Natural killer cell treated with Interleukin-12 subunit alpha and Interleukin-12 subunit beta and Interleukin-15 and Interleukin-18, amount 100 ng/mL, for 72 hours (primary cell): ENCODE results near the gene PML. TPM values are rescaled to one million over a fixed set of nuclear protein-coding genes. Genes with fewer than 3 reads are reported as not detected.

Experiments
- ATAC-seq, 2 donors: fragments of 150-1000 bp; cut with Tn5 transposase in 1 of 2; sonication (Bioruptor Pico), chemical (Tn5 transposase) in 1 of 2; 2 replicates each; pipeline ENCODE4 v1.10.0; 2021
- DNase-seq: peaks from one replicate; pipeline ENCODE4 v3.0.0; 2022; ENCODE audit warnings: low spot score
- H3K27ac Mint-ChIP-seq, 2 donors: 1 replicate in 1 of 2; 2 replicates in 1 of 2; pipeline ENCODE4 v1.8.0; 2022; ENCODE audit warnings: mixed read lengths in 2 of 2, mild to moderate bottlenecking in 1 of 2, moderate library complexity in 1 of 2
- H3K27me3 Mint-ChIP-seq, 2 donors: 1 replicate in 1 of 2; 2 replicates in 1 of 2; pipeline ENCODE4 v1.8.0; 2022; ENCODE audit warnings: mixed read lengths in 2 of 2
- H3K36me3 Mint-ChIP-seq: one replicate; pipeline ENCODE4 v1.8.0; 2022; ENCODE audit warnings: mixed read lengths
- H3K4me1 Mint-ChIP-seq, 2 donors: 1 replicate in 1 of 2; 2 replicates in 1 of 2; pipeline ENCODE4 v1.8.0; 2022; ENCODE audit warnings: low read depth in 2 of 2, mixed read lengths in 2 of 2, mild to moderate bottlenecking in 1 of 2
- H3K4me3 Mint-ChIP-seq: one replicate; pipeline ENCODE4 v1.8.0; 2022; ENCODE audit warnings: mixed read lengths
- H3K9me3 Mint-ChIP-seq: 2 replicates; pipeline ENCODE4 v1.8.0; 2022; ENCODE audit warnings: mixed read lengths
- total RNA-seq, 2 donors: library from RNA; stranded (reverse); gene quantifications; one replicate each; pipeline ENCODE4 v1.2.3, GENCODE V29; 2022

PML gene
- total RNA-seq, 2 donors from 2014 or later: 62.6 to 72.3 TPM

- Mint-ChIP-seq H3K9me3 (no peaks in the 10 kb centered on the region), H3K4me3 (no peak overlapping the region), H3K27me3 (no peaks in the 10 kb centered on the region), H3K4me1 (peaks cover 0 to 11% of the 10 kb centered on the region in 2 donors), H3K36me3 (peaks cover 4% of the 10 kb centered on the region), H3K27ac (peak overlapping the region in 1 of 2 donors; percentile 38)
- ATAC-seq: peak in 1 of 2 donors; percentile 3
- DNase-seq: no peak
Observed at GRCh38 chr15:74037171-74038117, 42.9 kb downstream of the PML start.

GRCh38 chr15:74038707-74039655 lies 44.5 kb downstream of the PML start:
- Mint-ChIP-seq H3K27me3 (no peaks in the 10 kb centered on the region), H3K4me3 (no peak overlapping the region), H3K27ac (peak overlapping the region in 1 of 2 donors; percentile 67), H3K4me1 (peaks cover 0 to 11% of the 10 kb centered on the region in 2 donors), H3K9me3 (no peaks in the 10 kb centered on the region), H3K36me3 (peaks cover 4% of the 10 kb centered on the region)
- DNase-seq (no peak), ATAC-seq (no peak)

- no peak overlapping the region for H3K4me3 Mint-ChIP-seq
- ATAC-seq (no peak), DNase-seq (no peak)
- H3K9me3 Mint-ChIP-seq: no peaks in the 10 kb centered on the region
- no peaks in the 10 kb centered on the region for H3K27me3 Mint-ChIP-seq
- peaks cover 0 to 11% of the 10 kb centered on the region in 2 donors for H3K4me1 Mint-ChIP-seq
- peaks cover 4% of the 10 kb centered on the region for H3K36me3 Mint-ChIP-seq
- no peak overlapping the region for H3K27ac Mint-ChIP-seq
Observed at GRCh38 chr15:74039656-74040010, 45.1 kb downstream of the PML start.

GRCh38 chr15:74040109-74040850 lies 45.8 kb downstream of the PML start:
- peaks cover 0 to 11% of the 10 kb centered on the region in 2 donors for H3K4me1 Mint-ChIP-seq
- no peak overlapping the region for H3K27ac Mint-ChIP-seq
- DNase-seq: no peak
- no peaks in the 10 kb centered on the region for H3K9me3 Mint-ChIP-seq
- H3K4me3 Mint-ChIP-seq: no peak overlapping the region
- peaks cover 4% of the 10 kb centered on the region for H3K36me3 Mint-ChIP-seq
- no peak for ATAC-seq
- no peaks in the 10 kb centered on the region for H3K27me3 Mint-ChIP-seq

- DNase-seq (no peak), ATAC-seq (no peak)
- H3K4me3 Mint-ChIP-seq: no peak overlapping the region
- peaks cover 0 to 13% of the 10 kb centered on the region in 2 donors for H3K4me1 Mint-ChIP-seq
- peaks cover 4% of the 10 kb centered on the region for H3K36me3 Mint-ChIP-seq
- H3K27ac Mint-ChIP-seq: no peak overlapping the region
- no peaks in the 10 kb centered on the region for H3K27me3 Mint-ChIP-seq
- no peaks in the 10 kb centered on the region for H3K9me3 Mint-ChIP-seq
Observed at GRCh38 chr15:74041311-74041756, 46.8 kb downstream of the PML start.

- H3K27me3 Mint-ChIP-seq: no peaks in the 10 kb centered on the region
- H3K9me3 Mint-ChIP-seq: no peaks in the 10 kb centered on the region
- DNase-seq (no peak), ATAC-seq (no peak)
- no peak overlapping the region for H3K27ac Mint-ChIP-seq
- peaks cover 4% of the 10 kb centered on the region for H3K36me3 Mint-ChIP-seq
- H3K4me3 Mint-ChIP-seq: no peak overlapping the region
- H3K4me1 Mint-ChIP-seq: peaks cover 0 to 10% of the 10 kb centered on the region in 2 donors
Observed at GRCh38 chr15:74041777-74042435, 47.4 kb downstream of the PML start.

- DNase-seq: no peak
- no peak for ATAC-seq
- H3K36me3 Mint-ChIP-seq: no peaks in the 10 kb centered on the region
- peaks cover under 1 to 7% of the 10 kb centered on the region in 2 donors for H3K4me1 Mint-ChIP-seq
- no peaks in the 10 kb centered on the region for H3K27me3 Mint-ChIP-seq
- H3K27ac Mint-ChIP-seq: peak overlapping the region in 1 of 2 donors; percentile 68
- no peak overlapping the region for H3K4me3 Mint-ChIP-seq
- H3K9me3 Mint-ChIP-seq: no peaks in the 10 kb centered on the region
Observed at GRCh38 chr15:74042603-74043424, 48.3 kb downstream of the PML start.

GRCh38 chr15:74043425-74044266 lies 49.1 kb downstream of the PML start:
- Mint-ChIP-seq H3K4me1 (peaks cover 7 to 10% of the 10 kb centered on the region in 2 donors), H3K9me3 (no peaks in the 10 kb centered on the region), H3K27me3 (no peaks in the 10 kb centered on the region), H3K36me3 (no peaks in the 10 kb centered on the region), H3K27ac (no peak overlapping the region), H3K4me3 (no peak overlapping the region)
- DNase-seq (no peak), ATAC-seq (no peak)

- Mint-ChIP-seq H3K27me3 (no peaks in the 10 kb centered on the region), H3K27ac (no peak overlapping the region), H3K4me1 (peaks cover 7 to 10% of the 10 kb centered on the region in 2 donors), H3K9me3 (no peaks in the 10 kb centered on the region), H3K4me3 (no peak overlapping the region), H3K36me3 (no peaks in the 10 kb centered on the region)
- no peak for ATAC-seq
- no peak for DNase-seq
Observed at GRCh38 chr15:74044267-74045110, 50.0 kb downstream of the PML start.

GRCh38 chr15:74045184-74045583 lies 50.7 kb downstream of the PML start:
- Mint-ChIP-seq H3K27ac (no peak overlapping the region), H3K36me3 (no peaks in the 10 kb centered on the region), H3K9me3 (no peaks in the 10 kb centered on the region), H3K4me3 (no peak overlapping the region), H3K4me1 (peaks cover 7 to 10% of the 10 kb centered on the region in 2 donors), H3K27me3 (no peaks in the 10 kb centered on the region)
- no peak for ATAC-seq
- no peak for DNase-seq
